ENCODE data around the gene EPHA6.

GRCh38 chr3:96970211-96970610 is 155.8 kb downstream of the EPHA6 start:
- no peak for TF ChIP-seq CTCF (IDR thresholded peaks at IDR 0.05)
- no peak for TF ChIP-seq POLR2AphosphoS5 (IDR thresholded peaks at IDR 0.05)
